BLaER1 treated with 17β-estradiol and CSF1 and Interleukin-3, amounts not matched to agents 10 nM and 100 nM (cell line): ENCODE results near the gene EIF5AL1.
A peak's percentile ranks its signal among the peaks of the same experiment; 100 is the strongest.

Experiments
- H3K27ac ChIP-seq, 11 experiments: shearing (Covaris generic); formaldehyde crosslinking; 2 replicates each; pipeline ENCODE4 v1.8.1; 2022
- H3K27me3 ChIP-seq, 11 experiments: shearing (Covaris generic); formaldehyde crosslinking; 2 replicates each; pipeline ENCODE4 v1.8.1; 2022
- H3K36me3 ChIP-seq, 11 experiments: shearing (Covaris generic); formaldehyde crosslinking; 2 replicates each; pipeline ENCODE4 v1.8.1; 2022
- H3K4me1 ChIP-seq, 10 experiments: shearing (Covaris generic); formaldehyde crosslinking; 2 replicates each; pipeline ENCODE4 v1.8.1; 2022
- H3K4me2 ChIP-seq, 11 experiments: shearing (Covaris generic); formaldehyde crosslinking; 2 replicates each; pipeline ENCODE4 v1.8.1; 2022
- H3K4me3 ChIP-seq, 10 experiments: shearing (Covaris generic); formaldehyde crosslinking; 2 replicates each; pipeline ENCODE4 v1.8.1; 2022
- H3K9ac ChIP-seq, 11 experiments: shearing (Covaris generic); formaldehyde crosslinking; 2 replicates each; pipeline ENCODE4 v1.8.1; 2022
- H3K9me3 ChIP-seq, 11 experiments: shearing (Covaris generic); formaldehyde crosslinking; replicated peaks in 1 of 11; 2 replicates each; pipeline ENCODE4 v1.8.1; 2022
- H4K20me1 ChIP-seq, 11 experiments: shearing (Covaris generic); formaldehyde crosslinking; 2 replicates each; pipeline ENCODE4 v1.8.1; 2022
- Cebpa-rat ChIP-seq, 11 experiments: shearing (Covaris generic); IDR thresholded peaks; 2 replicates each; pipeline ENCODE4 v1.8.1; 2022

Gene EIF5AL1

DNA sequence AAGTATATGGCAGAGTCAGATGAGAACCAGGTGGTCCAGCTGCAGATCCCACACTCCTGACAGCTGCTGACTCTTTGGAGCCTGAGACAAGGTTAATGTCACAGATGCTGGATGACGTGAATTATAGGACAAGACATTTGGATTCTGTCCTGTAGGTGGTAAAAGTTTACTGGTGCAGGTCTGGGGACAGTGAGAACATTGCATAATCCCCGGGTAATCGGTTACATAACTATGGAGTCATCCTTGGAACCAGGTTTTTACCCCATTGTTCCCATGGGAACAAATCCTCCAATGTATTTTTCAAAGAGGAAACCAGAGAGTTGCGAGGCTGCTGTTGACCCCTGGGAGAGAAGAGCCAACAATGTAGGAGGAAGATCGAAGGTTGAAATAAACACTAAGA lies 39.4 kb upstream of the EIF5AL1 start:
- Histone ChIP-seq H3K4me3 (peak overlapping the region in 3 of 10 experiments; percentile 8 to 34 (median 13); a peak in 3 of 20 replicates), H3K4me1 (peaks cover 25 to 56% (median 39%) of the 10 kb centered on the region in 10 experiments), H4K20me1 (no peaks in the 10 kb centered on the region), H3K4me2 (peak overlapping the region; percentile 35 to 90 (median 80)), H3K36me3 (no peaks in the 10 kb centered on the region), H3K9ac (peak overlapping the region in 8 of 11 experiments; percentile 39 to 78 (median 61); a peak in 13 of 22 replicates), H3K27me3 (no peaks in the 10 kb centered on the region), H3K9me3 (no peaks in the 10 kb centered on the region), H3K27ac (peak overlapping the region in 9 of 11 experiments; percentile 50 to 89 (median 79); a peak in 19 of 22 replicates)
- TF ChIP-seq Cebpa-rat (IDR thresholded peaks at IDR 0.05): peak in 5 of 11 experiments; percentile 17 to 74 (median 36); a peak in 3 of 22 replicates

DNA sequence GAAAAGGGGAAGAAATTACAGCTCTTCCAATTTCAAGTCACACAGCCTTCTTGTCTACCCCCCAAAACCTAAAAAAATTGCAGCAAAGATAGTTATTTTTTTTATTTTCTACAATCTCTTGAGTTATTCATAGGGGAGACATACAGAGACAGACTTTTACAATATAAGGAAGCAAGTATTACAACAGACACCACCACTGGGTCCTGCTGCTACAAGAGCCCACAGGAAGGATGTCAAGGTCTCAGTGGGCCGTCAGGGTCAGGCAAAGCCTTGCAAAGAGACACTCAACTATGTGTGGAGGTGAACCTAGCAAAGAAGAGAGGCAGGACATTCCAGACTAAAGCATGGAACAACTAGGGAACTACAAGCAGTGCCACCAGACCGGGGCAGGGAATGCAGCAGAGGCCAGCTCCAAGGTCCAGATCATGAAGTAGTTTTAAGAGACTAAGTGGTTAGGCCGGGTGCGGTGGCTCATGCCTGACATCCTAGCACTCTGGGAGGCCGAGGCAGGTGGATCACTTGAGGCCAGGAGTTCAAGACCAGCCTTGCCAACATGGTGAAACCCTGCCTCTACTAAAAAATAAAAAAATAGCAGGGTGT lies 38.7 kb upstream of the EIF5AL1 start:
- Histone ChIP-seq H3K9me3 (no peaks in the 10 kb centered on the region), H3K27ac (peak overlapping the region in 9 of 11 experiments; percentile 50 to 89 (median 79); a peak in 18 of 22 replicates), H3K27me3 (no peaks in the 10 kb centered on the region), H4K20me1 (no peaks in the 10 kb centered on the region), H3K9ac (peak overlapping the region in 8 of 11 experiments; percentile 39 to 78 (median 61); a peak in 13 of 22 replicates), H3K4me2 (peak overlapping the region; percentile 35 to 90 (median 80)), H3K4me3 (peak overlapping the region in 4 of 10 experiments; percentile 7 to 34 (median 10); a peak in 3 of 20 replicates), H3K4me1 (peaks cover 21 to 50% (median 34%) of the 10 kb centered on the region in 10 experiments), H3K36me3 (no peaks in the 10 kb centered on the region)
- peak in 1 of 11 experiments; percentile 5; a peak in 1 of 22 replicates for TF ChIP-seq Cebpa-rat (IDR thresholded peaks at IDR 0.05)

- H3K36me3 ChIP-seq: no peaks in the 10 kb centered on the region
- no peaks in the 10 kb centered on the region for H4K20me1 ChIP-seq
- H3K9me3 ChIP-seq: 0 out of 22 replicates have a peak, but pooled peaks cover 0 to 3% (median 0%) of the 10 kb centered on the region in 11 experiments
- H3K27me3 ChIP-seq: no peaks in the 10 kb centered on the region
- H3K4me3 ChIP-seq: no peak overlapping the region
- H3K9ac ChIP-seq: no peak overlapping the region
- peak overlapping the region in 2 of 11 experiments; percentile 17 to 23; a peak in 4 of 22 replicates for H3K27ac ChIP-seq
- TF ChIP-seq Cebpa-rat (IDR thresholded peaks at IDR 0.05): no peak
- peak overlapping the region in 3 of 11 experiments; percentile 1 to 13 (median 1); a peak in 4 of 22 replicates for H3K4me2 ChIP-seq
- peaks cover 16 to 39% (median 27%) of the 10 kb centered on the region in 10 experiments for H3K4me1 ChIP-seq
Observed at GRCh38 chr10:79475119-79475653, 37.1 kb upstream of the EIF5AL1 start.

DNA sequence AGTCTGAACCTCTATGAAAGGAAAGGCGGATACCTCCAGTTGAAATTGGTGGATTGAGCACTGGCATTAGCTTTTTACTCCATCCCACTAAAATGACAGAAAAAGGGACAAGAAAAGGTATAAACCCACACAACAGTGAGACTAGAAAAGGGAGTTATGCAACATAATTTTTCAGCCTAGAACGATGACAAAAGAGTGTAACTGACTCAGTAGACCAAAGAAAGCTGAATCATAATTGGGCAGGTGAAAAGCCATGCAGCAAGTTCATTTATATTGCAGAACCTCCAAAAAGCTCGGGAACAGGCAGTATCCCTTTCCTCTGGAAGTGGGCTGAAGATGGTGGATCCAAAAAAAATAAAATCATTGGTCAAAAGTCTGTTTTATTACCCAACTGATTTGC lies 36.5 kb upstream of the EIF5AL1 start:
- no peaks in the 10 kb centered on the region for H3K27me3 ChIP-seq
- no peak overlapping the region for H3K4me3 ChIP-seq
- H3K36me3 ChIP-seq: no peaks in the 10 kb centered on the region
- H3K4me2 ChIP-seq: peak overlapping the region in 1 of 11 experiments; percentile 13; a peak in 2 of 22 replicates
- no peak for TF ChIP-seq Cebpa-rat (IDR thresholded peaks at IDR 0.05)
- 0 out of 22 replicates have a peak, but pooled peaks cover 0 to 3% (median 0%) of the 10 kb centered on the region in 11 experiments for H3K9me3 ChIP-seq
- H3K27ac ChIP-seq: peak overlapping the region in 2 of 11 experiments; percentile 15 to 17; a peak in 3 of 22 replicates
- H3K9ac ChIP-seq: no peak overlapping the region
- H4K20me1 ChIP-seq: no peaks in the 10 kb centered on the region
- H3K4me1 ChIP-seq: peaks cover 16 to 39% (median 27%) of the 10 kb centered on the region in 10 experiments

- H3K4me2 ChIP-seq: no peak overlapping the region
- H3K4me1 ChIP-seq: peaks cover 16 to 38% (median 26%) of the 10 kb centered on the region in 10 experiments
- no peak overlapping the region for H3K9ac ChIP-seq
- no peaks in the 10 kb centered on the region for H4K20me1 ChIP-seq
- no peaks in the 10 kb centered on the region for H3K27me3 ChIP-seq
- H3K4me3 ChIP-seq: no peak overlapping the region
- no peaks in the 10 kb centered on the region for H3K36me3 ChIP-seq
- TF ChIP-seq Cebpa-rat (IDR thresholded peaks at IDR 0.05): no peak
- H3K9me3 ChIP-seq: 0 out of 22 replicates have a peak, but pooled peaks cover 0 to 5% (median 0%) of the 10 kb centered on the region in 11 experiments
- no peak overlapping the region for H3K27ac ChIP-seq
Observed at GRCh38 chr10:79476645-79477044, 35.7 kb upstream of the EIF5AL1 start.

- Histone ChIP-seq H4K20me1 (no peaks in the 10 kb centered on the region), H3K4me3 (no peak overlapping the region), H3K9me3 (0 out of 22 replicates have a peak, but pooled peaks cover 0 to 5% (median 0%) of the 10 kb centered on the region in 11 experiments), H3K36me3 (no peaks in the 10 kb centered on the region), H3K27ac (no peak overlapping the region), H3K4me1 (peaks cover 15 to 30% (median 21%) of the 10 kb centered on the region in 10 experiments), H3K4me2 (no peak overlapping the region), H3K27me3 (no peaks in the 10 kb centered on the region), H3K9ac (no peak overlapping the region)
- no peak for TF ChIP-seq Cebpa-rat (IDR thresholded peaks at IDR 0.05)
Observed at GRCh38 chr10:79477456-79477855, 34.9 kb upstream of the EIF5AL1 start.

GRCh38 chr10:79479283-79479909 lies 32.9 kb upstream of the EIF5AL1 start:
- no peak overlapping the region for H3K9ac ChIP-seq
- H3K4me2 ChIP-seq: no peak overlapping the region

DNA sequence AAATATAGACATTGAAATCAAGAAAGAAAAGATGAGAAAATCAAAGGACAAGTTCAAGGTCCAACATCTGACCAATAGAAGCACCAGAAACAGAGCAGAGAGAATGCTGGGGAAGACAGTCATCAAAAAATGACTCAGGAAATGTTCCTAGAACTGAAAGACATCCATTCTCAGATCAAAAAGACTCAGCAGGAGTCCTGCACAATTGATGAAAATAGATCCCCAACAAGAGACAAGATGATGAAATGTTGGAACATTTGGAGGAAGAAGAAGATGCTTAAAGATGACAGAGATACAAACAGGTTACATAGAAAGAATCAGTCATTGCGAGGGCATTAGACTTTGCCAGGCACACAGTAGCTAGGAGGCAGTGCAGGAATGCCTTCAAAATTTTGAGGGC lies 30.0 kb upstream of the EIF5AL1 start:
- 0 out of 22 replicates have a peak, but pooled peaks cover 0 to 5% (median 0%) of the 10 kb centered on the region in 11 experiments for H3K9me3 ChIP-seq
- H4K20me1 ChIP-seq: no peaks in the 10 kb centered on the region
- no peak overlapping the region for H3K4me2 ChIP-seq
- no peak overlapping the region for H3K27ac ChIP-seq
- no peaks in the 10 kb centered on the region for H3K27me3 ChIP-seq
- TF ChIP-seq Cebpa-rat (IDR thresholded peaks at IDR 0.05): no peak
- H3K4me1 ChIP-seq: peaks cover 0 to under 1% (median 0%) of the 10 kb centered on the region in 10 experiments; a peak in 2 of 20 replicates
- H3K4me3 ChIP-seq: no peak overlapping the region
- no peaks in the 10 kb centered on the region for H3K36me3 ChIP-seq
- no peak overlapping the region for H3K9ac ChIP-seq

More at GRCh38 chr10:79479283-79479909, 32.9 kb upstream of the EIF5AL1 start:
- no peak overlapping the region for H3K27ac ChIP-seq
- no peak for TF ChIP-seq Cebpa-rat (IDR thresholded peaks at IDR 0.05)
- no peaks in the 10 kb centered on the region for H3K36me3 ChIP-seq
- H3K4me1 ChIP-seq: peaks cover 0 to 11% (median 1%) of the 10 kb centered on the region in 10 experiments; a peak in 9 of 20 replicates
- 0 out of 22 replicates have a peak, but pooled peaks cover 0 to 5% (median 0%) of the 10 kb centered on the region in 11 experiments for H3K9me3 ChIP-seq
- H4K20me1 ChIP-seq: no peaks in the 10 kb centered on the region
- no peaks in the 10 kb centered on the region for H3K27me3 ChIP-seq
- H3K4me3 ChIP-seq: no peak overlapping the region

DNA sequence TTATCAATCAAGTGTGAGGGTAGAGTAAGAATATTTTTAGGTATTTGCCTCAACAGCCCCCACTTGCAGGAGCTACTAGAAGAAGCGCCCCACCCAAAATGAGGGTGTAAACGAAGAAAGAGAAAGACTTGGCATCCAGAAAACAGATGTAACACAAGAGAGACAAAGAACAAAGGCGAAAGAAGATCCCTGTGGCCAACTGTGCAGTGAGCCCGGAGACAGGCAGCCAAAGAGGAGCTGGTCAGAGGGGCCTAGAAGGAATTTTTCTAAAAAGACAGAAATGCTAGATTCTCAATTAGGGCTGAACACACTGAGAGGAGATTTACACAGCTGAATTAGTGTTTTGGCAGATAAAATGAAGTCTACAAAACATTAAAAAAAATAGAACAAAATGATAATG lies 29.6 kb upstream of the EIF5AL1 start:
- H3K27me3 ChIP-seq: no peaks in the 10 kb centered on the region
- no peaks in the 10 kb centered on the region for H3K36me3 ChIP-seq
- H4K20me1 ChIP-seq: no peaks in the 10 kb centered on the region
- 0 out of 22 replicates have a peak, but pooled peaks cover 0 to 5% (median 0%) of the 10 kb centered on the region in 11 experiments for H3K9me3 ChIP-seq
- no peak overlapping the region for H3K9ac ChIP-seq
- no peak overlapping the region for H3K4me3 ChIP-seq
- no peak for TF ChIP-seq Cebpa-rat (IDR thresholded peaks at IDR 0.05)
- H3K4me1 ChIP-seq: peaks cover 0 to 5% (median 0%) of the 10 kb centered on the region in 10 experiments; a peak in 2 of 20 replicates
- no peak overlapping the region for H3K4me2 ChIP-seq
- H3K27ac ChIP-seq: no peak overlapping the region
